ENCODE results near the gene CLDND2. TPM values are rescaled to one million over a fixed set of nuclear protein-coding genes. Genes with fewer than 3 reads are reported as not detected.
A peak's percentile ranks its signal among the peaks of the same experiment; 100 is the strongest.

The CLDND2 gene
- total RNA-seq, 1 donor from 2014 or later: not detected

GRCh38 chr19:51337141-51337860, 31.5 kb downstream of the CLDND2 start:
- FAIRE-seq (no peak), DNase-seq (ENCODE audit: low spot score in 2 of 2) (no peak)

GRCh38 chr19:51333836-51334460, 34.9 kb downstream of the CLDND2 start:
- DNase-seq (ENCODE audit: low spot score in 2 of 2): no peak
- FAIRE-seq: no peak

GRCh38 chr19:51331716-51332115, 37.1 kb downstream of the CLDND2 start:
- no peak for FAIRE-seq
- no peak for DNase-seq (ENCODE audit: low spot score in 2 of 2)

- DNase-seq (ENCODE audit: low spot score in 2 of 2) (no peak), FAIRE-seq (no peak)
These were observed 37.6 kb downstream of the CLDND2 start for GRCh38 chr19:51331193-51331592.

GRCh38 chr19:51330366-51330765, 38.4 kb downstream of the CLDND2 start:
- no peak for DNase-seq (ENCODE audit: low spot score in 2 of 2)
- FAIRE-seq: no peak

- FAIRE-seq: no peak
These were observed 39.4 kb downstream of the CLDND2 start for GRCh38 chr19:51329411-51329810.

GRCh38 chr19:51327066-51328001, 41.5 kb downstream of the CLDND2 start:
- FAIRE-seq (no peak), DNase-seq (ENCODE audit: low spot score in 2 of 2) (peak in 1 of 2 donors; percentile 76)

More at GRCh38 chr19:51329411-51329810, 39.4 kb downstream of the CLDND2 start:
- no peak for DNase-seq (ENCODE audit: low spot score in 2 of 2)

- FAIRE-seq: no peak
- no peak for DNase-seq (ENCODE audit: low spot score in 2 of 2)
These were observed 42.4 kb downstream of the CLDND2 start for GRCh38 chr19:51326216-51327065.

- FAIRE-seq (no peak), DNase-seq (ENCODE audit: low spot score in 2 of 2) (no peak)
These were observed 43.4 kb downstream of the CLDND2 start for GRCh38 chr19:51325161-51325976.

- FAIRE-seq (no peak), DNase-seq (ENCODE audit: low spot score in 2 of 2) (no peak)
These were observed 44.7 kb downstream of the CLDND2 start for GRCh38 chr19:51324167-51324481.

- DNase-seq (ENCODE audit: low spot score in 2 of 2): no peak
- no peak for FAIRE-seq
These were observed 45.2 kb downstream of the CLDND2 start for GRCh38 chr19:51323481-51324166.

- FAIRE-seq: no peak
- no peak for DNase-seq (ENCODE audit: low spot score in 2 of 2)
These were observed 47.0 kb downstream of the CLDND2 start for GRCh38 chr19:51321799-51322198.

GRCh38 chr19:51320280-51320657, 48.5 kb downstream of the CLDND2 start:
- DNase-seq (ENCODE audit: low spot score in 2 of 2) (peak in 1 of 2 donors; percentile 62), FAIRE-seq (no peak)

GRCh38 chr19:51319649-51320279, 49.0 kb downstream of the CLDND2 start:
- DNase-seq (ENCODE audit: low spot score in 2 of 2): no peak

GRCh38 chr19:51318687-51319648, 49.8 kb downstream of the CLDND2 start:
- DNase-seq (ENCODE audit: low spot score in 2 of 2): no peak
- no peak for FAIRE-seq

More at GRCh38 chr19:51319649-51320279, 49.0 kb downstream of the CLDND2 start:
- FAIRE-seq: no peak

- FAIRE-seq (no peak), DNase-seq (ENCODE audit: low spot score in 2 of 2) (no peak)
These were observed 50.8 kb downstream of the CLDND2 start for GRCh38 chr19:51317968-51318367.

GRCh38 chr19:51317376-51317775, 51.4 kb downstream of the CLDND2 start:
- DNase-seq (ENCODE audit: low spot score in 2 of 2): no peak
- FAIRE-seq: no peak
